SU-DHL-6 (cell line): ENCODE data around the gene PRKCA.

ENCODE experiments used
- H2AFZ ChIP-seq: fragments of 200-600 bp; sonication (generic); 2 replicates; pipeline ENCODE4 v1.6.1; 2014; ENCODE audit warnings: low read depth, mild to moderate bottlenecking, moderate library complexity, mixed read lengths, antibody characterized with exemption, low read length; ENCODE audit not compliant: severe bottlenecking
- H3F3A ChIP-seq: fragments of 200-600 bp; shearing (Covaris generic); 2 replicates; pipeline ENCODE4 v1.6.0; 2016; ENCODE audit warnings: antibody characterized with exemption, mild to moderate bottlenecking; ENCODE audit not compliant: insufficient read depth
- H3K27ac ChIP-seq: fragments of 200-600 bp; sonication (generic); 2 replicates; pipeline ENCODE4 v1.5.1; 2016; ENCODE audit warnings: low read depth, mild to moderate bottlenecking, low read length, moderate library complexity, mixed read lengths
- H3K27me3 ChIP-seq: fragments of 200-600 bp; sonication (generic), shearing (Covaris generic); 2 replicates; pipeline ENCODE4 v1.6.0; 2014; ENCODE audit warnings: mild to moderate bottlenecking, low read length
- H3K36me3 ChIP-seq: fragments of 200-600 bp; sonication (generic); 2 replicates; pipeline ENCODE4 v1.6.1; 2014; ENCODE audit warnings: mild to moderate bottlenecking, low read length, mixed read lengths
- H3K4me2 ChIP-seq: fragments of 300-600, 200-600 bp; shearing (Covaris generic), sonication (generic); 2 replicates; pipeline ENCODE4 v1.6.0; 2014; ENCODE audit warnings: low read length, low read depth, mild to moderate bottlenecking; ENCODE audit not compliant: poor library complexity, severe bottlenecking
- H3K4me3 ChIP-seq: fragments of 200-600 bp; sonication (generic); 2 replicates; pipeline ENCODE4 v1.5.1; 2014; ENCODE audit warnings: antibody characterized with exemption, low read length, mild to moderate bottlenecking, mixed read lengths; ENCODE audit not compliant: insufficient read depth, poor library complexity, severe bottlenecking
- H3K79me2 ChIP-seq: fragments of 200-600 bp; sonication (generic); 2 replicates; pipeline ENCODE4 v1.6.1; 2014; ENCODE audit warnings: mild to moderate bottlenecking, low read length, moderate library complexity; ENCODE audit not compliant: insufficient read depth
- H3K9ac ChIP-seq: fragments of 200-600 bp; sonication (generic); 2 replicates; pipeline ENCODE4 v1.7.0; 2014; ENCODE audit warnings: mild to moderate bottlenecking, low read length
- H3K9me2 ChIP-seq: fragments of 200-600 bp; sonication (generic); replicated peaks from 2 replicates; pipeline ENCODE4 v1.6.1; 2014; ENCODE audit warnings: low read length; ENCODE audit not compliant: insufficient read depth
- H3K9me3 ChIP-seq: fragments of 200-600 bp; sonication (generic); 2 replicates; pipeline ENCODE4 v1.6.1; 2014; ENCODE audit warnings: low read length, mixed read lengths; ENCODE audit not compliant: insufficient read depth
- H4K20me1 ChIP-seq: fragments of 200-600 bp; sonication (generic); 2 replicates; pipeline ENCODE4 v1.6.1; 2014; ENCODE audit warnings: low read depth, mild to moderate bottlenecking, antibody characterized with exemption, low read length, moderate library complexity, mixed read lengths
- EZH2phosphoT487 ChIP-seq: fragments of 200-600 bp; sonication (generic), shearing (Covaris generic); conservative IDR thresholded peaks from 2 replicates; pipeline ENCODE4 v1.6.1; 2018; ENCODE audit warnings: mild to moderate bottlenecking, antibody characterized with exemption, low read length, moderate library complexity, mixed read lengths
- TF ChIP-seq, protein P1 (sequence below): fragments of 200-600 bp; sonication (generic); IDR thresholded peaks from one replicate; pipeline ENCODE4 v1.5.1; 2017; ENCODE audit warnings: antibody characterized with exemption, mild to moderate bottlenecking, low read length, moderate library complexity; ENCODE audit not compliant: insufficient read depth, poor library complexity, severe bottlenecking

Gene PRKCA

DNA sequence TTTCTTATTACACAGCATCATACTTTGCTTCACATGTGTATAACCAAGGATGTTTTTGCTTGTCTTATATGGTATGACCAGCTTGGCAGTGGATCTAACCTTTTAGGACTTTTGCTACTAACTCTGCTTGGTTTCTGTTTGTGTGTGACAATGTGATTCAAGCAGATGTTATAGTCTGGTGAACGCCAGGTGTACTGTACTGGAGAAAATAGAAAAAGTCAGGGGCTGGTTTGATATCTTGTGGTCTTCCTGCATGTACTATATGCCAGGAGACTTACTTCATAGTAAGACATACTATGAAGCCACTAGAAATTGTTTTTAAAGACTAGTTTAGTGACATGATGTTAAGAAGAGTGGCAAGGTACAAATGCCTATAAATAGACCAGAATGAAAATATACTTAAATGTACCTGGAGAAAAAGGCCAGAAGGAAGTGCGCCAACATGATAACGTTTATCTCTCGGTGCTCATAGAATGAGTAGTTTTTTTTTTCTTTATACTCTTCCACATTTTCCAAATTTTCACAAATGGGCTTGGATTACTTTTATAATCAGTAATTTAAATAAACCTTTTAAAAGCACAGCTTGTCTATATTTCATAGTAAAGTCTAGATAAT, 112.3 kb downstream of the PRKCA start:
- Histone ChIP-seq H3K9me3 (no peaks in the 10 kb centered on the region), H3K4me3 (peak overlapping the region; percentile 8), H3K27me3 (no peaks in the 10 kb centered on the region), H3F3A (peaks cover 37% of the 10 kb centered on the region), H3K9ac (peak overlapping the region; percentile 32), H4K20me1 (no peaks in the 10 kb centered on the region), H3K4me2 (peak overlapping the region; percentile 51), H2AFZ (no peak overlapping the region), H3K79me2 (peaks cover 95% of the 10 kb centered on the region), H3K27ac (peak overlapping the region; percentile 96), H3K36me3 (no peaks in the 10 kb centered on the region), H3K9me2 (no peaks in the 10 kb centered on the region)
- TF ChIP-seq EZH2phosphoT487: no peak
- TF ChIP-seq, protein P1, sequence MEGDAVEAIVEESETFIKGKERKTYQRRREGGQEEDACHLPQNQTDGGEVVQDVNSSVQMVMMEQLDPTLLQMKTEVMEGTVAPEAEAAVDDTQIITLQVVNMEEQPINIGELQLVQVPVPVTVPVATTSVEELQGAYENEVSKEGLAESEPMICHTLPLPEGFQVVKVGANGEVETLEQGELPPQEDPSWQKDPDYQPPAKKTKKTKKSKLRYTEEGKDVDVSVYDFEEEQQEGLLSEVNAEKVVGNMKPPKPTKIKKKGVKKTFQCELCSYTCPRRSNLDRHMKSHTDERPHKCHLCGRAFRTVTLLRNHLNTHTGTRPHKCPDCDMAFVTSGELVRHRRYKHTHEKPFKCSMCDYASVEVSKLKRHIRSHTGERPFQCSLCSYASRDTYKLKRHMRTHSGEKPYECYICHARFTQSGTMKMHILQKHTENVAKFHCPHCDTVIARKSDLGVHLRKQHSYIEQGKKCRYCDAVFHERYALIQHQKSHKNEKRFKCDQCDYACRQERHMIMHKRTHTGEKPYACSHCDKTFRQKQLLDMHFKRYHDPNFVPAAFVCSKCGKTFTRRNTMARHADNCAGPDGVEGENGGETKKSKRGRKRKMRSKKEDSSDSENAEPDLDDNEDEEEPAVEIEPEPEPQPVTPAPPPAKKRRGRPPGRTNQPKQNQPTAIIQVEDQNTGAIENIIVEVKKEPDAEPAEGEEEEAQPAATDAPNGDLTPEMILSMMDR: no peak

DNA sequence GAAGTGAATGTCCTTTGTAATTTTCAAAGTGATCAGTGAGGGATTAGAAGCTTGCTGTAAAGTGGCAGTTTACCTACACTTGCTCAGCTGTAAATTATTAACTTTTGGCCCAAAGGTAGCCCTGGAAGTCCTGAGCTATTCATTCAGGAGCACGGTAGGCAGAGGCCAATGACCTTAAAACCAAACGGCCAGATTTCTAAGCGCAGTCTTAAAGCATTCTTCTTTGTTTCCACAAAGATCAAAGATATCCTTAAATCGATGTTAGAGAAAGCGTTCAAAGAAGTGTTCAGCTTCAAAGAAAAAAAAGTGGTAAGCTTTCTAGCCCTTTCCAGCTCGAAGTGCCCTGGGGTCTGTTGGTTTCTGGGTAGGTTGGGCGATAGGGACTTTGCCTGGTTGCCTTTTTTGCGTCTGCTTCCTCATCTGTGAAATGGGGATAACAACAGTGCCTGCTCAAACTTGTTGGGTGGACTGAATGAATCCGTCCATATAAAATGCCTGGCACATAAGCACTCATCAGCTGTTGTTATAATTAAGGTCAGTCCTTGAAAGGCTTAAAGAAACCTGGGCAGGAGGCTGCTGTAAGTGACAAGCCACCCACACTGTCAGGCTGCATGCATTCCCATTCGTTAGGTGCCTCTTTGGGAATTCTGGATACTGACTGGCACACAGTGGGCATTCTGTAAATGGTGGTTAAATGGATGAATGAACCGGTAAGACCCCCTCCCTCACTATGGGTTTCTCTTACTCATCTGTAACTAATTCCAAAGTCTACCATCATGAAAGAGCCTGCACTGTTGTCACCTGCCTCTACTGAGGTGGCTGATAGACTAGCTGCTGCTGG, 113.2 kb downstream of the PRKCA start:
- Histone ChIP-seq H3K27ac (peak overlapping the region; percentile 96), H4K20me1 (no peaks in the 10 kb centered on the region), H3K27me3 (no peaks in the 10 kb centered on the region), H3K9me3 (no peaks in the 10 kb centered on the region), H3K9ac (peak overlapping the region; percentile 28), H3K4me2 (peak overlapping the region; percentile 51), H3K36me3 (no peaks in the 10 kb centered on the region), H3K79me2 (peaks cover 95% of the 10 kb centered on the region), H3K9me2 (no peaks in the 10 kb centered on the region), H2AFZ (no peak overlapping the region), H3K4me3 (no peak overlapping the region), H3F3A (peaks cover 37% of the 10 kb centered on the region)
- no peak for TF ChIP-seq EZH2phosphoT487
- TF ChIP-seq, protein P1: no peak

DNA sequence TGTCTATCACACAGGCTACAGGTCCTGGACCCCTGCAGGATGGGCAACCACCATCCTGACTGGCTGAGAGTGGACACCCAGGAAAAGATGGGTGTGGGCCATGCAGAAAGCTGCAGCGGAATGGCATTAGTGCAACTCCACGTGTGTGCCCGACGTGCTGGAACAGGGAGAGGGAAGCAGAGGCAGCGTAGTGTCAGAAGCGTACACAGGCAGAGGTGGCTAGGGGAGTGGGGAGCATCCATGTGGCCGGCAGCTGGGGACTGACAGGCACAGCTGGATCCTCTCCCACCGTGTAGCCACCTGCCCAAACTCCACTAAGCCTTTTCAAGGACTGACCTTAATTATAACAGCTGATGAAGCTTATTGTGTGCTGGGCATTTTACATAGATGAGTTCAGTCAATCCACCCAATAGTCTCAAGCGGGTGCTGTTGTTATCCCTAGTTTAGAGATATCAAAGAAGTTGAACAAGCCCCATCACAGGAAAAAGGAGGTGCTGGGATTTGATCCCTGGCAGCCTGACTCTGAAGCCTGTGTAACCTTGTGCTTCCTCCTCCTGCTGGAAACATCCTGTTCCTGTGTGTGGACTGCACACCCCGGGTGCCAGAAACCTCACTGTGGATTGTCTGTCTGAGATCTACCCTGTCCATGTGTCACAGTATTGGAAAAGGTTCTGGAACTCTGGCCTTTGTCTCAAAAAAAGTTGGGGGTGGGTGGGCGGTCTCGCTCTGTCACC, 114.0 kb downstream of the PRKCA start:
- Histone ChIP-seq H3K4me2 (no peak overlapping the region), H2AFZ (no peak overlapping the region), H3K4me3 (no peak overlapping the region), H3K9ac (no peak overlapping the region), H3K27me3 (no peaks in the 10 kb centered on the region), H3K79me2 (peaks cover 95% of the 10 kb centered on the region), H3K9me2 (no peaks in the 10 kb centered on the region), H3K27ac (peak overlapping the region; percentile 96; the same call in 1 of the 2 replicates), H3F3A (peaks cover 40% of the 10 kb centered on the region), H4K20me1 (no peaks in the 10 kb centered on the region), H3K9me3 (no peaks in the 10 kb centered on the region), H3K36me3 (no peaks in the 10 kb centered on the region)
- TF ChIP-seq, protein P1: no peak
- no peak for TF ChIP-seq EZH2phosphoT487
